DND-41 (cell line): ENCODE measurements around the gene RHOT2.

Experiments
- EZH2 ChIP-seq: IDR thresholded peaks from 3 replicates; pipeline ENCODE4 v1.6.1; 2012; ENCODE audit warnings: borderline replicate concordance, low read depth, mild to moderate bottlenecking, moderate library complexity, low read length, inconsistent platforms; ENCODE audit not compliant: severe bottlenecking
- TF ChIP-seq, protein P1 (sequence below): IDR thresholded peaks from 2 replicates; pipeline ENCODE4 v1.5.1; 2012; ENCODE audit warnings: borderline replicate concordance, low read length, moderate library complexity, mild to moderate bottlenecking; ENCODE audit not compliant: poor library complexity, severe bottlenecking; ENCODE audit errors: extremely low read depth

DNA sequence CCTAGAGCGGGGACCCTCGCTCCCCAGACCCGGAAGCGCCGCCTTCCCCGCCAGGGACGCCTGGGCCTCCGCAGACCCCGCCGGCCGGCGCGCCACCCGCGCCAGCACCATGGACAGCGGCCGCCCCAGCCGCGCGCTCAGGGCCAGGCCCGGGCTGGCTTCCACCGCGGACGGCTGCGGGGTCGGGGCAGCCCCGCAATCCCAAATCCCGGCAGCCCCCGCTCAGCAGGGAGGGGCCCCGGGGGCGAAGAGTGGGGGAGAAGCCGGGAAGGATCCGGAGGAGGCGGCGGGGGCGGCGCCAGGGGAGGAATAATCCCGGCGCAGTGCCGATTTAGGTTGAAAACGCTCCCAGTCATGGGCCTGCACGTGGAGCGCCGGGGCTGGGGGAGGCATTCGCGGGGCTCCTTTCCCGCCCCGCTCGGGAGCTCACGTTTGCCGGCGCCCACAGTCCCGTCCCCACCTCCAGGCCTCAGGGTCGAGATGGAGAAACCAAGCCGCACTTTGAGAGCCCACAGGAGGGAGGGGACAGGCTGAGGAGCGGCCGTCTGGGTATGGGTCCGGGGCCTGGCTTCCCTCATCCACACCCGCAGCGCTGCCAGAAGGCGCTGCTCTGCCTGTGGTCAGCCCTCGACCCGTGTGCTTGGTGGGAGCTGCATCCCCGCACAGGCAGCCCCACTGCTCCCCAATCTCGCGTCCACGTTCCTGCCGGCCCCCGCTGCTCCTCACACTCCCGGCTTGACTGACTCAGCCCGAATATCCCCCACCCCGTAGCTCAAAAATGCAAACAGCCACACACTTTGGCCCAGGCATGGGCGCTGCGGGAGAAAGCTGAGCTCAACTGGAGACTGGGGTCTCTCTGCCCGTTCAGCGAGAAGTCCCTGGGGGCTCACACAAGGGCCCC is 33.0 kb downstream of the RHOT2 start:
- TF ChIP-seq EZH2, result no peak
- TF ChIP-seq, protein P1, sequence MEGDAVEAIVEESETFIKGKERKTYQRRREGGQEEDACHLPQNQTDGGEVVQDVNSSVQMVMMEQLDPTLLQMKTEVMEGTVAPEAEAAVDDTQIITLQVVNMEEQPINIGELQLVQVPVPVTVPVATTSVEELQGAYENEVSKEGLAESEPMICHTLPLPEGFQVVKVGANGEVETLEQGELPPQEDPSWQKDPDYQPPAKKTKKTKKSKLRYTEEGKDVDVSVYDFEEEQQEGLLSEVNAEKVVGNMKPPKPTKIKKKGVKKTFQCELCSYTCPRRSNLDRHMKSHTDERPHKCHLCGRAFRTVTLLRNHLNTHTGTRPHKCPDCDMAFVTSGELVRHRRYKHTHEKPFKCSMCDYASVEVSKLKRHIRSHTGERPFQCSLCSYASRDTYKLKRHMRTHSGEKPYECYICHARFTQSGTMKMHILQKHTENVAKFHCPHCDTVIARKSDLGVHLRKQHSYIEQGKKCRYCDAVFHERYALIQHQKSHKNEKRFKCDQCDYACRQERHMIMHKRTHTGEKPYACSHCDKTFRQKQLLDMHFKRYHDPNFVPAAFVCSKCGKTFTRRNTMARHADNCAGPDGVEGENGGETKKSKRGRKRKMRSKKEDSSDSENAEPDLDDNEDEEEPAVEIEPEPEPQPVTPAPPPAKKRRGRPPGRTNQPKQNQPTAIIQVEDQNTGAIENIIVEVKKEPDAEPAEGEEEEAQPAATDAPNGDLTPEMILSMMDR, result no peak
